Measurements from ENCODE around the gene CES2.
"Not testable (repeated sequence)": the region's sequence is repeated elsewhere in the genome, so short reads cannot be mapped to it uniquely, and the experiment has no call there.

The CES2 gene

DNA sequence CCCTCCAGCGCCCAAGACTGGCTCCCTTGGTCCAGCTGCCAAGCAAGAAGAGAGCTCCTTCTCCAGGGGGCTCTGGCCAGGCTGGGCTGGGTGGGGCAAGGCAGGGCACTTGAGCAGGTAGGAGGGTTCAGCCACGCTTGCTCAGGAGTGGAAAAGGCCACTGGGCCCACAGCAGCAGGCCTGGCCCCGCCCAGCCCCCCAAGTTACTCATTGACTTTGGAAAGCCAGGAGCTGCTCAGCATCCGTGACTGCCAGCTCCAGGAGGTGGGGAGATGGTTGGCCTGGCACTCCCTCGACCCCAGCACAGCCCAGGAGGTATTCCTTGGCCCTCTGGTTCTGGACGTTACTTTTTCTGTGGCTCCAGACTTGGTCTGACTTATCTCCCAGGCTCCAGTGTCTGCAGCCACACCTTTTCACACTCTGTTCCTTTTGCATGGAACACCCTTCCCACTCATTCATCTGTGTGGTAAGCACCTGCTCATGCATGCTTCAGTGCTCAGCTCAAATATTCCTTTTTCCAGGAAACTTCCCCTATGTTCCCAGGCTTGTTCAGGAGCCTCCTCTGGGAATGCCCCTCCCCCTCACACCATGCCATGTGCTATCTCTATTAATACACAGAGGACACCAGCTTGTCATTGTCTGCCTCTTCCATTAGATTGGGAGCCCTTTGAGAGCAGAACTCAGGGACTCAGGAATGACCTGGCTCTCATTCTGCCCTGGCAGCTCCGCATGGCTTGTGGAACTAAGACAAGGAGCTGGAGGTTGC is 16.3 kb upstream of the CES2 start, which contains the start of gene CDH16:
Gene CDH16, minus strand, starts transcription at position 83 of the 766 bp plus-strand sequence. CDS start 820 bp downstream, outside the sequence.
- no peak for DNase-seq

DNA sequence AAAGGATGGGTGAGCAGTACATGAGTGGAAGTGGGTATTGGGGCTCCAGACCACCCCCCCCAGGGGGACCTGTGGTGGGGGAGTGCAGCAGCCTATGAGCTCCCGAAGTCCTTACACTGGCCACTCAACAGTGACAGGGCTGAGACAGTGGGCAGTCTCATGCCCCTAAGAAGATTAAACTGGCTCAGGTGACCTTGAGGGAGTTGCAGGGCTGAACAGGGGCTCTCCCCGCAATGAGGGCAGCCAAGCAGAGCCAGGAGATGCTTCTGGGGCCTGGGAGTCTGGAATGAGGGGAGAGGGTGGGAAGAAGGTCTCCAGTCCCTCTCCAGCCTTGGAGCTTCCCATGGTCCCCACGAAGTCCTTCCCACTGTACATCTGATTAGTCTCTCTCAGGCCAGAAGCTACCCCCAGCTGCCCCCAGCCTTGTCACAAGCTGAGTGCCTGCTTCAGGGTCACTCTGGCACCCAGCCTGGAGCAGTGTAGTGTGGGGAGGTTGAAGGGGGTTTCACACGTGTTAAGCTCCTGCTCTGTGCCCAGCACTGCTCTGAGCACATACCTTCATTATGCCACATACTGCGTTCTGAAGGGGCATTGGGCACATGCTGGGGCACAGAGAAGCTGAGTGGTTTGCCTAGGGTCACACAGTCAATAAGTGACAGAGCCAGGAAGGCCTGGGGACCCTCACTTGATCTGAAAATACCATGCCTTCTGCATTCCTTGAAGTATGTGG is 15.6 kb upstream of the CES2 start:
- DNase-seq, result no peak

DNA sequence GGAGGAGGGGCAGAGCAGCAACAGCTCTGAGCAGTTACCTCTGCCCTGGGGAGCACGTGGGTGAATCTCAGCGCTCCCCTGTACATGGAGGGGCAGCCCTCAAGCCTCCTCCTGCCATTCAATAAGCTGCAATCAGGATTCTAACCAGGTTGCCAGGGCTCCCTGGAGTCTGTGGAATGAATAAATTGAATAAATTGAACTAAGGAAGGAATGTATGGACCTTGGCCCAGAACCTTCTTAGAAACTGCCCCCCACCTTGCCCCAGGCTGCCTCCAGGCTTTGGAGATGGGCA is 15.1 kb upstream of the CES2 start:
- DNase-seq, result no peak

DNA sequence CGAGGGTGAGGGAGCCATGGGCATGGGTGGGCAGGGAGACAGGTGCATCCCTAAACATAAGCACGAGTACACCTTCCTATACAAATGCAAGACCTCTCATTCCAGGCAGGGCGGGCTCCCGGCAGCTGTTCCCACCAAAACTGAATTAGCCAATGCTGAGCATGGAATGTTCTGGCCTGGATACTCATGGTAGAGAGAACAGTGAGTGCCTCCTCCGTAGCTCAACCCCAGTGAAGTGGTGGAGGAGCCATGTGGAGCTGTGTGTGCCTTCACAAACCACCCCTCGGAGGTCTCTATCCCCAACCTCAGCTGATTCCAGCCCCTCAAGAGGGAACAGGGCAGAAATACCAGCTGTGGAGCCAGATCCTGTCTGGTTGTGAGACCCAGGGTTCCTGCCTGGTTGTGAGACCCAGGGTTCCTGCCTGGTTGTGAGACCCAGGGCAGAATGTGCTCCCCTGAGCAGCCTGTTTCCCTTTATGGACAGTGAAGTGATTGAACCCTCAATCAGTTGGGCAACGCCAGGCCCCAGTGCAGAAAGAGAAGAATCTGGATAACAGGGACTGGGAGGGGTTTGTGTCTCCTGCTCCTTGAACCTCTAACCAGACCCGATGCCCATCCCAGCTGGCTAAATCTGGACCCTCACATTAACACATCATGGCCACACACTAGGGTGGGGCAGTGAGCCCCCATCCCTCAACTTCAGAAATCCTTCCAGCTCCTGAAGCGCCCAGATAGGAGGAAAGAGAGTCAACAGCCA is 14.2 kb upstream of the CES2 start:
- no peak for DNase-seq

DNA sequence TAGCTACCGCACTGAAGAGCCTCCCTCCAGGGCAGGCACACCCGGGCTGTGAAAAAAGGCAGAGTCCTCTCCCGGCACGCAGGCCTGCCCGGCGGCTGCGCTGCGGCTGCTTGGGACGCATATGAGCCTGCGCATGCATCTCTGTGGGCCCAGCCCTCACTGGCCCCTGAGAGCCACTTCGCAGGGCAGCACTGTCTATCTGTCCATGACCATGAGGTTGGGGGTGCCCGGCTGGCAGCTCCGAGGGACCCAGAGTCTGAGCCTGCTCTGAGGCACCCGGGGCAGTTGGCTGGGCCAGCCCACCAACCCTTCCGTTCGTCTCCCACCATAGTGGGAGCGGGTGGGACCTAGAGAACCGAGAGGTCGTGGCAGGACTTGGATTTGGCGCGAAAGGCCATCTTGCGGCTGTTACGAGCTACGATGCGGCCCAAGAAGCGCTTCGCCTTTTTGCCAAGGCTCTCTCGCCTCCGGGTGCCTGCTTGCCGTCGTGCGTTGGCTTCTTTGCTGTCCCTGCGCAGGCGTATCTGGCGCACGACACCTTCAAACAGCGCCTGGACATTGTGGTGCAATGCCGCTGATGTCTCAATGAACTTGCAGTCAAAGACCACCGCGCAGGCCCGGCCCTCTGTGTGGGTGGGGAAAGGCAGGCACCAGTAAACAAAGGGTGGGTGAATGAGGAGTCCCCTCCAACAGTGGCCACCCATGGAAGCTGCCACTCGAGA is 13.4 kb upstream of the CES2 start:
- DNase-seq, result no peak

DNA sequence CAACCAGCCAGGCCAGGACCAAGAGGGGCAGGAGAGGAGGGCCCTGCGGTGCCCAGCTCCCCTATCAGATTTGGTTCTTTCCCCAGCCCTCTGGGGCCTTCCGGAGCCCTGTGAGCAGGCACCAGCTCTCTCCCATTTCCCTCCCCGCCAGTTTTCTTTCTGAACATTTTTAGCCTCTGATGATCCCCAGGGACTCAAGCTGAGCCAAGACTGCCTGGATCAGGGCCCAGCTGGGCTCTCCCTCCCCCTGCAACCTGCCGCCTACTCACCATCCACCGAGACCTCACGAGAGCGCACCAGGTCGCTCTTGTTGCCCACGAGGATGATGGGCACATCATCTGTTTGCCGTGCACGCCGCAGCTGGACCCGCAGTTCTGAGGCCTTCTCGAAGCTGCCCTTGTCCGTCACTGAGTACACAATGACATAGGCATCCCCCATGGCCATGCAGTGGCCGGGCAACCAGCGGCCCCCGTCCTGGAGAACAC is 12.0 kb upstream of the CES2 start:
- no peak for DNase-seq

DNA sequence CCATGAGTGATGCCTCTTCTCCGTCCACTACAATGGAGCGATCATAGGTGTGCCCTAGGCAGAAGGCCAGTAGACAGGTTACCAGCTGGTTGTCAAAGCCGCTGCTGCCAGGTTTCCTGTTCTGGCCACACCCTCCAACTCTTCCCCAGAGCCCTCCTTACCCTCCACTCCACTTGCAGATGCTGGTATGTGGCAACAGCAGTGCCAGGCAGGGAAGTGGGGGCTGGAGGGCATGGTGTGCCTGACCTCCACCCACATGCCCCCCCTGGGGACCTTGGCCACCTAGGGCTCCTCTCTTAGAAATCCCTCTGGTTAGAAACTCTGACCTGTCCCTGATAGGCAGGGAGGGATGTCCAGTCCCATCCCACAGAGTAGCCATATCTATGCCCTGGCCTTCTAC is 11.4 kb upstream of the CES2 start:
- DNase-seq, result no peak

DNA sequence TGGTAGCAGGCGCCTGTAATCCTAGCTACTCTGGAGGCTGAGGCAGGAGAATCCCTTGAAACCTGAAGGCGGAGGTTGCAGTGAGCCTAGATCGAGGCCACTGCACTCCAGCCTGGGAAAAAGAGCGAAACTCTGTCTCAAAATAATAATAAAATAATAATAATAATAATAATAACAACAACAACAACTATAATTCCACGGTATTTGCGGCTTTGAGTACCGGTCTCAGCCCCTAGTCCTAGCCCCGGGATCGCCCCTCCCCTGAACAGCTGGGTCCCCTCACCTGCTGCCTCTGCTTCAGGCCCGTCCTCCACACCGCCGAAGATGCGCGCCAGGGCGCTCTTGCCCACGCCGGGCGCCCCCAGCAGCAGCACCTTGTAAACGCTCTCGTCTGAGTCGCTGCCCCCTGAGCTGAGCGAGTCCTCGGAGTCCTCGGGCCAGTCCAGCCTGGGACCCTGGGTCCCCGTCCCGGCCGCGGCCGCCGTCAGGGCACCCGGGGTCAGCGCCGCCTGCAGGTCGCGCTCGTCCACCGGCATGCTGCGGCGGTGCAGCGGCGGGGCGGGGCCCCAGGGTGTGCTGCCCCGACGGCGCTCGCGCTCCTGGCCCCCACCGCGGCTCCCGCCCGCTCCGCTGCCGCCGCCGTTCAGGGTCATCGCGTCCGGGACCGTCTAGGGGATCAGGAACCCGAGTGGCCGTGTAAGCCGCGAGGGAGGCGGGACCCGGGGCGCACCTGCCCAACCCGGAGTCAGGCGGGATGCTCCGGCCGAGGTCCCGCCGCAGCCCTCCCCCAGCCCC is 10.6 kb upstream of the CES2 start:
- no peak for DNase-seq

DNA sequence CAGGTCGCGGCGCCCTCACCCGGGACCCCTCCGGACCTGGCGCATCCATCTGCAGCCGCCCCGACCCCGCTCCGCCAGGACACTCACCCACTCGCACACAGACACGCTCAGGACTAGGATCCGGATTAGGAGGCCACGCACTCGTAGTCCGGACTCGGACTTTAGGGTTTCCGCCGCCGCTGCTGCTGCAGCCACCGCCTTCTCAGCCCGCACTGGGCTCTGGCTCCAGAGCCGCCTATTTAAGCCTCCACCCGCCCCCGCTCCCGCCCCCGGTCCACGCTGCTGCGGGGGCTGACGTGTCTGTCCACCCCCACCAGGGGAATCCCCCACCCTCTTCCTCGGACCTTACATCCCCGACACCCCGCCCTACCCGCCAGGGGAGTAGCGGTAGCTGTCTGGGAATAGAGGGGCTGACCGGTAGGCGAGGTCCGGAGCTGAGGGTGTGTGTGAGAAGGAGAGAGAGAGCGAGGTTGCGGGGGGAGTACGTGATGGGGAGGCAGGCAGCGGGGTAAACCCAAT is 9.9 kb upstream of the CES2 start, which contains the start of gene RRAD:
Gene RRAD, minus strand, starts transcription at position 214 of the 519 bp plus-strand sequence. CDS start 356 bp downstream, outside the sequence.
- no peak for DNase-seq

DNA sequence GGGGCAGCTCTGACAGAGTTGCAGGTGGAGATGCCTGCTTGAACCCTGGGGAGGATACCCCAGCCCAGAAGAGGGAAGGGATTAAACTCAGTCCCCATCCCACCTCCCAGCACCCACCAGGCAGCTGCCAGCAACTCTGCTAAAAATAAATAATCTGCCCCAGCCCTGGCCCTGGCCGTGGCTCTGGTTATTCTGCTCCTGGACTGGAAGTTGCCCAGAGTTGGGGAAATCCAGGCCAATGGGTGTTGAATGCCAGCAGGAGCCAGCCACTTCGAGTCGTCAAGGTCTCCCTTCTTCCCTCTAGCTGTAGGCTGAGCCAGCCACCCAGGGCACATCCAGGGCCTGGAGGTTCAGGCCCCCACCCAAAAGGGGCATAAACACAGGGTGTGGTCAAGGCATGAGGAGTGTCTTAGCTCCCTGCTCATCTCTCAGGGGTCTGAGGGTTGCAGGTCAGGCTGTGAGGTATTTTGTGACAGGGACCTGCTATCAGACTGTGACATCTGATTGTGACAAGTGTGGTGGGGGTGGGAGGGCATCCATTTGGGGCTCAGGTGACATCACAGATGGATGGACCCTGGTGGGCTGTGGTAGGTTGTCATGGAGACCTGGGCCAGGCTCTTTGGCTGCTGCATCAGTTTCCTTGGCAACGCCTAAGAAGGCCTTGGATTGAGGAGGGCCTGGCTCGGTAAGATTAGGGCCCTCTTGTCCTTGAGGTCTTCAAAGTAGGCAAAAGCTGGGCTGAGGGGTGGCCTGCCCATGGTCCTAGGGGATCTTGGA is 9.0 kb upstream of the CES2 start:
- DNase-seq, result no peak

DNA sequence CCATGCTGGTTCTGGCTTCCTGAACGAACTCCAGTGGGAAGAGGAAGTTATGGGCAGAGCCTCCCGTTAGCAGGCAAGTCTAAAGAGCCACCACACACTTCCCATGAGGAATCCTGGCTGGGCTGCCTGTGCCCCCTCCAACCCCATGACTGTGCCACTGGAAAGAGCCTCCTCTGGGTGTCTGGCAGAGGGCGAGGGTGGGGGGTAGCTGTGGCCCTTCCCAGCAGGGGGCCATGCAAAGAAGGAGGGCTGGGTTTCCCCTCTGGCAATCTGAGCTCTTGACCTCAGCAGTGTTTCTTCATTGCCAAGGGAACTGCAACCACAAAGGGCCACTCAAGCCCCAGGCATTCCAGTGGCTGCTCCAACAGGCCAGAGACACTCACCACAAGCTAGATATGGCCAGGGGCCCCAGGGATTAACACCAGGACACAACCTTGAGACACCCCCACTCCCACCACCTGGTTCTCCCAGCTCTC is 8.3 kb upstream of the CES2 start:
- peak; percentile 60 for DNase-seq

DNA sequence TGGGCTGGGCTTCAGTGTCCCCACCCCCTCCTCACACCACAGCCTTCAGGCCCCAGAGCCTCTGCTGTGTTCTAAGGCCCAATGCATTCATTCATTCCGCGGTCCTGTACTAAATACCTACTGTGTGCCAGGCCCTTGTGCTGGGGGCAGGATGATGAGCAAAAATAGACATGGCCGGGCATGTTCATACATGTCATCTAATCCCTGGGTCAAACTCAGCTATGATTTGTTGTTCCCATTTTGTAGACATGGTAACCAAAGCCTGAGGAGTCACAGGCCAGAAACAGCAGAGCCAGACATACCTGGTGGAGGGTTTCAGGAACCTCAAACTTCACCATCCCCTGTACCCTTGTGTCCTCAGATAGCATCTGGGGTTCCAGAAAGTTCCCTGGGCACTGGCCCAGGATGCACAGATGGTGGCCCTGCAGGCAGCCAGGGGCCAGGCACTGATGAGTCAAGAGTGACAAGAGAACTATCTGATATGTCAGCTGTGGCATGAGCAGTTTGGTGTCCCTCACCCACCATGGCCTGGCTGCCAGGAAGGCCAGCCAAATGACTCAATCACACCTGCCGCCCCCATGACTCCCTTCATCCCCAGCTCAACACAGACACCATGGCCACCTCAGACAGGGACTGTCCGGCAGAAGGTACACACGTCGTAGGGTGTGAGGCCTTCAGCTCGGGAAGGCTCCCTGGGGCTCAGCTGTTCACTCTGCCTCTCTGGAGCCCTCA is 7.2 kb upstream of the CES2 start:
- DNase-seq, result no peak

DNA sequence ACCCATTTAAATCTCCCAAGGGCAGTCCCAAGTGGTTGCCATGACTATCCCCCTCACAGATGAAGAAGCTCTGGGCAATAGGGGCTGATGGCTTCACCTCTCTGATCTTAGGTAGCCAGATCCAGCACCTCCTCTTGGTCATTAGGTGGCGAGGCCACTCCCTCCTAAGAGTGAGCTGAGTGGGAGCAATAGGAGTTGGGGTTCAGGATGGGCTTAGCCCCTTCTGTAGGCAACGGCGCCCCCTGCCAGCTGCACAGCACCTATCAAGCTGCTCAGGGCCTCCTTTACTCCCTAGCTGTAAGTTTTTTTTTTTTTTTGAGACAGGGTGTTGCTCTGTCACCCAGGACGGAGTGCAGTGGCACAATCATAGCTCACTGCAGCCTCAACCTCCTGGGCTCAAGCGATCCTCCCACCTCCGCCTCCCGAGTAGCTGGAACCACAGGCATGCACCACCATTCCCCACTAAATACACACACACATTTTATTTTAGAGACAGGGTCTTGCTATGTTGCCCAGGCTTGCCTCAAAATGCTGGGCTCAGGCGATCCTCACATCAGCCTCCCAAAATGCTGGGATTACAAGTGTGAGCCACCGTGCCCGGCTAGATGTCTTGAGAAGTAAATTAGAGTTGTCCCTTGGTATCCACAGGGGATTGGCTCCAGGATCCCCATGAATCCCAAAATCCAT is 6.5 kb upstream of the CES2 start:
- no peak for DNase-seq

DNA sequence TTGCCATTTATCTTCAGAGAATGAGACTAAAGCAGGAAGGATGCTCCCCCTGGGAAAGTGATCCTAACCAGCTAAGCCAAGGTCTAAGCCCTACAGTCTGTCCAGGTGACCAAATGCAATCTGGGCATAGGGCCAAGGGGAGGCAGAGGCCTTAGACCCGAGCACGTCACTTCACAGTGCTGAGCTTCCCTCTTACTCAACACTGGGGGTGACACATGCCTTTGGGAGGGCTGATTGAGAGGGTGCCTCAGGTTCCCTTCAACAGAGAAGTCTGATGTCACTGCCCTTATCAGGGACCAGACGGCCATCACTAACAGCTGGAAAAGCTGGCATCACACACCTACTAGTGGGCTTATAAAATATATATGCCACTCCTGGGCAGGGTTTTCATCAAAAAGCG is 5.1 kb upstream of the CES2 start:
- no peak for DNase-seq

DNA sequence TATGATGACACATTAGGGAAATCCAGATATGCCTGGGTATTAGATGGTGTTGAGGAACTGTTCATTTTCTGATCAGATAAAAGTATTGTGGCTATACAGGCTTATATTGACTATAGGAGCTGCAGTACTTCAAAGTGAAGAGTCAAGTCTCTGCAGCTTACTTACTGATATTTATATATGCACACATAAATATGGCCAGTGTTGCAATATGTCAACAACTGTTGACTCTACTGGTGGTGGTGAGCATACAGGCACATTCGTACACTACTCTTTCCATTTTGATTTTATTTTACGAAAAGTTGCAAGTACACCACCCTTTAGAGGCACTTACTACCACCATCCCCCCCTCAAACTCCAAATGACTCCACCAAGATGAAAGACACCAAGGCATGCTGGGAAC is 3.7 kb upstream of the CES2 start:
- DNase-seq, result no peak

DNA sequence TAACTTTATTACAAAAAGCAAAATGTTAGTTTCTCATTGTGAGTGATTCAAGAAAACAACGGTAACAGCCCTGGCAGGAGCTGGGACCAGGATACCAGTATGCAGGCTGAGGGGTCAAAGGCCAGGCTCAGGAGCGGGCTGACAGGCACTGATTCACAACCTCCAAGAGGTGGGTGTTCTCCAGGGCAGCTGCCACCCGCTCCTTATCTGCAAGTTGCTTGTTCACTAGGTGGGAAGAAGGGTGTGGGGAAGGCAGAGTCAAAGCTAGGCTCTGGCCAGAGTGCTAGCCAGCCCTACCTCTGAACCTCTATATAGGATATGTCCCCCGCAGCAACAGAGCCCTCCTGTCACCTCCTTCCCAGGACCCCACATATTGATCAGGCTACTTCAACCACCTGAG is 3.2 kb upstream of the CES2 start:
- DNase-seq, result no peak

DNA sequence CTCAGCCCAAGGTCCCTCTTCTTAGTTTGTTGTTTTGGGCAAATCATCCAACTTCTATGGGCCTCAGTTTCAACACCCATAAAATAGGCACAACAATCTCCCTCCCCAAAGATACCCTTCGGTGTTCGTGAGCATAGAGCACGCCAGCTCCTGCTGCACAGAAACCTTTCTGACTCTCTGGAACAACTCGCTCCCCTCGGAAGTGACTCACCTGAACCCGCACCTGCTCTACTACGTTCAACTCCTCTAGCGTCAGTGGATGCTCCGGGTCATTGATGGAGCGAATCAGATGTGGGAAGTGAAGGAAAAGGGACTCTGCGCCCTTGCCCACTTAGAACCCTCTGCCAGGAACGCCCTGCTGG is 1.6 kb upstream of the CES2 start:
- DNase-seq, result no peak

DNA sequence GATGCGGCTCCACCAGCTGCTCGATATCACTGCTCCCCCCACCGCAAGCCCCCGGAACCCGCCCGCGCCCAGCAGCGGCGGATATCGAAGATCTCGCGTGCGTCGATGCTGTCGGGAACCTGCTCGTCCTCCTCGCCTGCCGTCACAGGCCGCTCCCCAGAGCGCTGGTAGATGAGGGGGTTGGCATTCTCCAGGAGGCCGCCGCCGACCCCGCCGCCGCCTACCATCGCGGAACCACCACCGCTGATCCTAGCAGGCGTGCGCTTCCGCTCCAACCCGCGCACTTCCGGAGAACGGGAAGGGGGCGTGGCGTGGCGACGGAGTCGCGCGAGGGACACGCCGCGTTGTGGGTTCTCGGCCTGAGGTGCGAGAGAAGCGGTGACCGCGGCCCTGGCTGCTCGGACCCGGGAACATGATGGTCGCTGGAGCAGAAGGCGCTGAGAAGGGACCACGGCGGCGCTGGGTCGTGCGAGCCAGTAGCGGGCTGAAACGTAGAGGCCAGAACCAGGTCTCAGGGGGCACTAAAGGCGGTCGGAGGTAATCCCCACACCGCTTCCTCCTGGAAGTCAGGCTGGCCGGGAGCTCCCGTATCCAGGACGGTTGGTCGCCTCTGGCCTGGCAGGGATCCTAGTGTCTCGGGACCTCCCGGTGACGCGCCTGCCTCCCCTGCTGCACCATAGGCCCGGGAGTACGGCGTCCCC is 1.0 kb upstream of the CES2 start, which contains the start of gene CIAO2B:
Gene CIAO2B, minus strand, starts transcription at position 265 of the 701 bp plus-strand sequence. Its CDS starts 38 bp downstream, at position 227.
- DNase-seq, result peak; percentile 35

DNA sequence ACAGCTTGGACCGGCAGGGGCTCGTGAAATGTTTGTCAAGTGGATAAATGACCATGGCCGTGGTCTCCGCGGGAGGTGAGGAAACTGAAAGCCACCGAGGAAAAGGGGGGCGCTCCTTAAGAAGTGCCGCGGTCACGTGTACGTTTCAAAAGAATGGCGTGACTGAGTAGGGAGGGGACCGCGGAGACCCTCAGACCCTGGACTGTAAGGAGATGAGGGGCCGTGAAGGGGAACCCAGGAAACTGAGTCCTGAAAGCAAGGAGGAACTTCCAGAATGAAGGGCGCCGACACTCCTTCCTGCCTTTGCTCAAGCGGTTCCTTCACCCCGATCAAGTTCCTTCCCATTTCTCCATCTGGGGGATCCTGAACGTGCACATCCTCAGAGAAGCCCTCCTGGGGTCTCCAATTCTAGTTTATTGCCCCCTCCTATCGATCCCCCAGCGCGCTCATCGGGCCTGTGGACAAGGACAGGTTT is 440 bp upstream of the CES2 start:
- DNase-seq, result not testable (repeated sequence)

Data from GOT3 (cell line).